C1 segment of cervical spinal cord (tissue), 14 donors: ENCODE data around the gene TRIM28.

Source experiments
- DNase-seq, 14 donors: peaks; one replicate each; lab custom pipeline; 2025; lab: John Stamatoyannopoulos, UW

TRIM28 gene

GRCh38 chr19:58548859-58549663 is 5.2 kb downstream of the TRIM28 start:
- no peak for DNase-seq

DNA sequence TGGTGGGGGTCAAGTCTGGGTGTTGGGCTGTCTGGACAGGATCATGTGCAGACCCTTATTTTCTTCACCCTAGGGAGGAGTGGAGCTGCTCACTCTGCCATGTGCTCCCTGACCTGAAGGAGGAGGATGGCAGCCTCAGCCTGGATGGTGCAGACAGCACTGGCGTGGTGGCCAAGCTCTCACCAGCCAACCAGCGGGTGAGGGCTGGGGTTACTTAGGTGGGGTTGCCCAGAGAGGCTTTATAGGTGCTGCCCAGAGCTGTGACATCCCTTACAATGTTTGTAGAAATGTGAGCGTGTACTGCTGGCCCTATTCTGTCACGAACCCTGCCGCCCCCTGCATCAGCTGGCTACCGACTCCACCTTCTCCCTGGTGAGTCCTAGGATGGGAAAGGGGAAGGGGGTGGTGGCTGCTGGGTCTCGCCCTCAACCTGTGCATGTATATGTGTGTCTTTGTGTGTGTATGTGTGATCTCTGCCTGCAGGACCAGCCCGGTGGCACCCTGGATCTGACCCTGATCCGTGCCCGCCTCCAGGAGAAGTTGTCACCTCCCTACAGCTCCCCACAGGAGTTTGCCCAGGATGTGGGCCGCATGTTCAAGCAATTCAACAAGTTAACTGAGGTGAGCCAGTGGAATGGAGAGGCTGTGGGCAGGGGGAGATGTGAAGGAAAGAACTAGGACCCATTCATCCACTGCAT is 5.9 kb downstream of the TRIM28 start:
- DNase-seq: no peak

DNA sequence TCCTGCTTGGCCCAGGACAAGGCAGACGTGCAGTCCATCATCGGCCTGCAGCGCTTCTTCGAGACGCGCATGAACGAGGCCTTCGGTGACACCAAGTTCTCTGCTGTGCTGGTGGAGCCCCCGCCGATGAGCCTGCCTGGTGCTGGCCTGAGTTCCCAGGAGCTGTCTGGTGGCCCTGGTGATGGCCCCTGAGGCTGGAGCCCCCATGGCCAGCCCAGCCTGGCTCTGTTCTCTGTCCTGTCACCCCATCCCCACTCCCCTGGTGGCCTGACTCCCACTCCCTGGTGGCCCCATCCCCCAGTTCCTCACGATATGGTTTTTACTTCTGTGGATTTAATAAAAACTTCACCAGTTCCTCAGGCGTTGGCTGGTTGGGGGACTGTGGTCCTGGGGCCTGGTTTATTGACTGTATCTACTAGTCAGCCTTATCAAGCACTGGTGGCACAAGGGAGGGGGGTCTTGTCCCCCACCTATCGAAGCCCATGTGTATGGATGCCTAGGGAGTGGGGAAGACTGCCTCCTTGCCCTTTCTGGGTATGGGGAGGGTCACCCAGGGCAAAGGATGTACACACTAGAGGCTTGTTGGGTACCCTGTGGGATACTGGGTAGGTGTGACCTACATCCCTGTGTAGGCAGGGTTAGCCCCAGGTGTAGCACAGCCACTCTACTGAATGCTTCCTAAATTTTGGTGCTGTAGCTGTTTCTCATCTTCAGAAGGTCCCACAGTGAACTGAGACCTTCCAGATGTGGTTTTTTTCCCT is 6.7 kb downstream of the TRIM28 start:
- DNase-seq: no peak

- DNase-seq: no peak
These were observed 7.2 kb downstream of the TRIM28 start for GRCh38 chr19:58551123-58551497.

GRCh38 chr19:58551577-58552471 is 8.0 kb downstream of the TRIM28 start:
- DNase-seq: no peak

DNA sequence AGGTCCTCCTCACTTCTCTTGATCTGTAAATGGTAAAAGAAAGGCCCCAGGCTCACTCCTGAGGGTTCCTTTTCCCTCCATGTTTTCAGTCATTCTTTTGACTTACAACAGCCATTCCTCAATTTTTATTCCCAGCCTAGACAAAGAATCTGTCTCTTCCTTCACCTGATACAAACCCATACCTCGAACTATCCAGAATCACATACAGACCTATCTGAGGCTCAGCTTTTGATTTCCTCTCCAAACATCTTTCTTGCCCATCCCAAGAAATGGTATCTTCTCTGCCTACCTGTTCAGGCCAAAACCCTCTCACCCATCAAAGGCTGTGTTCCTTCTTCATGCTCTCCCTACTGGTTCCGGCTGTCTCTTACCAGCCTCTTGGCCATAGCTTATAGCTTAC is 8.8 kb downstream of the TRIM28 start:
- no peak for DNase-seq

GRCh38 chr19:58553799-58554493 is 10.1 kb downstream of the TRIM28 start:
- no peak for DNase-seq

DNA sequence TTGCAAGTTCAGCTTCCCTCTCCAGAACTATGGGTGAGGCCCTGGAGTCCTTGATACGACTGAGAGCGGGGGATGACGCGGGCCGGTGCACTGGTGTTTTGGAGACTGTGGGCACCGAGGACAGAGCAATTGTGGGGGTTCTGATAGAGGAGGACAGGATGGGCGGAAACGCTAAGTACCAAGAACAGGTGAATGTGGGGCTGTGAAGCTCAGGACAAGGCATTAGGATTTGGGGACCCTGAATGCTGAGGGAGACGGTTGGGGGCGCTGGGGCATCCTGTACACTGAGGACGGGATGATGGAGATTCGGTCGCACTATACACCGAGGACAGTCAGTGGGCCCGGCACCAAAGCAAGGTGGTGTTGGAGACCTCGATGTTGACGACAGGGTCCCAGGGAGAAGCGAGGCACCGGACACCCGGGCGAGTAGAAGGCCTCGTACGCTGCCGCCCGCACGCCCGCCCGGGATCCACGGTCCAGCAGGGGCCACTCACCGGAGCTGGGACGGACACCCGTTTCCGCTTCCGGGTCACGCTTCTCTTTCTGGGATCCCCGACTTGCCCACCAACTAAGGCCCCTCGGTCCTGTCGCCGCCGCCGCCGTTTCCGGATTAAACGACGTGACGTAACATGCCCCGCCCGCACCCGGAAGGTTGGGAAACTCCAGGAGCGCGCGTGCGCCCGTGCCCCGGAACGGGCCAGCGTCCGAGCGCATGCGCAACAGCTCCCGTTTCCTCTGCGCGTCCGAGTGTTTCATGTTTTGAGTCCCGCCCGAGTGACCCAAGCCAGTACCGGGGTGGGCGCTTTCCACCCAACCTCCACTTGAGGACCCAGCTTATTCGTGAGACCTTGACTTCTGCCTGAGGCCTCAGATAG is 10.9 kb downstream of the TRIM28 start, which contains the start of gene CHMP2A:
Gene CHMP2A, minus strand, starts transcription at position 612 of the 875 bp plus-strand sequence. CDS start 893 bp downstream, outside the sequence.
- no peak for DNase-seq

DNA sequence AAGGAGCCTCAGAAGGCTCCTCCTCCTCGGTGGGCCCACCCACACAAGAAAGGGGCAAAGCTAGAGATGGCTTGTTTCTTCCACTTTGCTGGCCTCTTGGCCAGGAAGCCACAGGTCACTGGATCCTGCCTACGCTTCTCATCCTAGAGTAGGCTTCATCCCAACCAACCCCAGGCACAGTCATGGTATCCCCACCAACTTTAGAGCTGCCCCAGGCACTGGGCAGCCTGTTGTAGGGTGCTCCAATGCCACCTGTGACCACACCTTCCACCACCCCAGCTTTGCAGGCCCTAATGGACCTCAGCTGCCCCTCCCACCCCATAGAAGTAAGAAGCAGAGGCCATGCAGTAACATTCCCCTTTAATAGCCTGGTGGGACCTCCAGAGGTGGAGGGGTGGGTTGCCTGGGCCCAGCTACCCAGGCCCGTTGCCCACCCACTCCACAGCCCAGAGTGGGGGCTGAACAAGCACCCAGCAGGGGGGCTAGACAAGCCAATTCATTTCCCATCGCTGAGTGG is 11.6 kb downstream of the TRIM28 start:
- DNase-seq: no peak

DNA sequence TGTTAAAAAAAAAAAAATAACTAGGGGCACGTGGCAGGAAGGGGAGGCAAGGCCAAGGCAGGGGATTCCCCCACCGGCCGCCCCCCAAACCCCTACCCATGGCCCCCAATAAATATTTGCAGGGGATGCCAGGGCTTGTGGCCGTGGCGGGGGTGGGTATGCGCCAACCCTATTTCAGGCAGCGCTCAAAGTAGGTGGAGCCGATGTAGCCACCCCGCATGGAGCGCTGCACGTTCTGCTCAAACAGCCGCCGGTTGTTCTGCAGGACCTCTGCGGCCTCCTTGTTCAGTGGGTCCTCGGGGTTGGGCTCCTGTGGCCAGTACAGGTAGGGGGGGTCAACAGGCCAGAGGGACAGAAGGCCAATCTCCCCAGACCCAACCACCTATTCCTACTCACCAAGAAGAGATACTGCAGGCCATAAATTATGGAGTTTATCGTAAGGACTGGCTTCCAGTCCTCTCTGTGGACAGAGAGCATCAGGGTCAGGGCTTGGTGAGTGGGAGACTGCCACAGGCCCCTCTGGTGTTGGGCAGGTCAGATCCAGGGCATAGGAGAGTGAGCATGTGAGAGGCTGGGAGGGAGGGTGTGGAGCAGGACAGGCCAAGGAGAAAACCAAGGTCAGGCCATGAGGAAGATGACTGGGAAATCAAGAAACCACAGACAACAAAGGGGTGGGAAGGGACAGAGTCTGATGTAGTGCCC is 12.2 kb downstream of the TRIM28 start:
- DNase-seq: no peak

GRCh38 chr19:58556622-58557220 is 12.9 kb downstream of the TRIM28 start:
- DNase-seq: no peak

DNA sequence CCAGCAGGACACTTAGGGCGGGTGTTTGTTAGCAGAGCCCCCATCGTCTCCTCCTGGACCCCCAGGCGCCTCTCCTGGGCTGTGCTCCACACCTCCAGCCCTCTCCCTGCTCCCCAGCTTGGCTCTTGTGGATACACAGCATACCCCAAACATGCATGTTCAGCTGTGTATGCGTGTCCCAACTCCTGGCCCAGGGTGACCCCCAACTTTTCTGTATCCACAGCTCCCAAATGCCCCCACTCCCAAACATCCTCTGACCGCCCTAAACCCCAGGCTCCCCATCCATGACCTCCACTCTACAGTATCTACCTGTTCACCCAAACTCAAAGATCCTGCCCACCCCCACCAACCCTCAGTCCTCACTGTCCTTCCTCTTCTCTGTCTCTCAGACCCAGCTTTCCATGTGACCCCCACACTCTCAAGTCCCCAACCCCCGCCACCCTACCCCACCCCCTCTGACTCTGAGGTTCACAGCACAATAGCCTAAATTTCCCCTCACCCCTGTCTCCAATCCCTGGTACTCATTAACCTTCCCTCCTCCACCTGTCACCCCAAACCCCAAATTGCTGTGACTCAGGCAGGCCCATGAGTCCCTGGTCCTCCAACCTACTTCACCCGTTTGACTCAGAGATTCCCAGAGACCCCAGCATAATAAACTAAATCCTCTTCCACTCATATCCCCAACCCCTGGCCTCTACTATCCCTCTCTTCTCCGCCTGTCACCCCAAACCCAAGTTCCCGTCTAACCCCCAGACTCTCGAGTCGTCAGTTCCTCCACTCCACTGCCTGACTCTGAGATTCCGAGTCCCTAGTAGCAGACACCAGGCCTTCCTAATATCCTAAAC is 13.6 kb downstream of the TRIM28 start:
- DNase-seq: no peak

- DNase-seq: no peak
These were observed 14.3 kb downstream of the TRIM28 start, which contains the start of gene UBE2M for GRCh38 chr19:58558066-58558622. UBE2M (minus strand) TSS chr19:58558611; CDS start chr19:58558381, 230 bp downstream.

DNA sequence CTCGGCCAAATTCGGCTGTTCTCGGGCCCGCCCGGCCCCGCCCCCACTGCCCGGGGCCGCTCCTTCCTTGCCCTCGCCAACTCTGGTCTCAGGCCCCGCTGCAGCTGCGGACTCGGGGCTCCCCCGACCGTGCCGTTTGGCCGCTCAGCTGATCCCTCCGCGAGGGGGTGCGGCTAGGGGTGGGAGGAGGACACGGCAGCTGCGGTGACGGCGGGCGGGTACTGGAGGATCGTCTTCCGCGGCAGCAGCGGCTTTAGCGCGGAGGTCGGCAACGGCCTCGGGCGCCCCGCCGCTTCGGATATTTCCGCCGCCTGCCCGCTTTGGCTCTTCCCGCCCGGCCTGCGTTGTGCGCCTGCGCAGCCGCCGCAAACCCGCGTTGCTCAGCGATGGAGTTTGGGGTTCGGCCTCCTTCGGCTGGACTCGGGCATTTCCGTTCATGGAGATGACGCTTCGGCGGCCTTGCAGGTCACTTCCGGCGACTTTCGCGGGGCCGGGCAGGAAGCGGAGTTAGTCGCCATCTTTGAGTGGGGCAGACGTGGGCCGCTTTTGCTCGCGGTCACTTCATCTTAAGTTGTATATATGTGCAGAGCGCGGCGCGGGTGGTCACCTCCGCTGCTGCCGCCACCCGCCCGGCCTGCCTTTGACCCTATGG is 14.9 kb downstream of the TRIM28 start:
- no peak for DNase-seq

GRCh38 chr19:58559275-58560006 is 15.6 kb downstream of the TRIM28 start:
- no peak for DNase-seq
